NOMO-1 treated with DMSO at 0.1 percent for 48 hours (cell line): ENCODE results near the gene CAB39.
"Not testable (repeated sequence)": the region's sequence is repeated elsewhere in the genome, so short reads cannot be mapped to it uniquely, and the experiment has no call there.

Experiments
- DNase-seq: peaks from one replicate; lab custom pipeline; 2025; ENCODE audit not compliant: unreplicated experiment; lab: John Stamatoyannopoulos, UW

CAB39 gene

DNA sequence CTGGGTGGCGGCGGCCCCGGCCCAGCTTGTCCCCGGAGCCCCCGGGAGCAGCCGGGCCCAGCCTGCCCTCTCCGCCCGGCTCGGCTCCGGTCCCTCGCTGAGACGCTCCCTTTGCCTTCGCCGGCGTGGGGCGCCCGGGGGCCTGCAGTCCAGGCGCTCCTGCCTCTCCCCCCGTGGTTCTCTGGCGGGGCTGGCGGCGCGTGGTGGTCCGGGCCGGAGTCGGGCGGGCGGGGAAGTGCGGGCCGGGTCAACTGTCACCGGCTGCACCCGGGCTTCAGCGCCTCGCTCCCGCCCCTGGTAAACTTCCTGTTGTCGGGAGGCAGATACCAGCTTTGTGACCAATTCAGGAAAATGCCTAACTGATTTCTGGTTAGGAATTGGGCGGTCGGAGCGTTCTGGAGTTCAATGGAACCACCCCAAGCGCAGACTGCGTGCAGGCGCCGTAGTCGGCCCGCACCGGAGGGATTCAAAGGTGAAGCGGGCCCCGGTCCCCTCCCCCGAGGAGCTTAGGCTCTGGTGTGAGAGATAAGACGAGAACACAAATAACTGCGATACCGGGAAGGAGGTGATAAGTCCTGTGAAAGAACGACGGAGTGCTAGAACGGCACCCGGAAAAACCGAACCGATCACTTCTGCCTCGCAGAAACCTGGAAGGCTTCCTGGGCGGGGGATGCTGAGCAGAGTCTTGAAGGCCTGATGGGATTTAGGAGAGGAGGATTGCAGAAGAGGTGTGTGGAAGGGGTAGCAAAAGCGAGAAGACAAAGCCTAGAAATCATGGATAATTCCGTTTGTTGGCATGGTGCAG, 891 bp downstream of the CAB39 start:
- no peak for DNase-seq

- peak; percentile 80 for DNase-seq
Measured at GRCh38 chr2:230714136-230714480, 1.5 kb downstream of the CAB39 start.

DNA sequence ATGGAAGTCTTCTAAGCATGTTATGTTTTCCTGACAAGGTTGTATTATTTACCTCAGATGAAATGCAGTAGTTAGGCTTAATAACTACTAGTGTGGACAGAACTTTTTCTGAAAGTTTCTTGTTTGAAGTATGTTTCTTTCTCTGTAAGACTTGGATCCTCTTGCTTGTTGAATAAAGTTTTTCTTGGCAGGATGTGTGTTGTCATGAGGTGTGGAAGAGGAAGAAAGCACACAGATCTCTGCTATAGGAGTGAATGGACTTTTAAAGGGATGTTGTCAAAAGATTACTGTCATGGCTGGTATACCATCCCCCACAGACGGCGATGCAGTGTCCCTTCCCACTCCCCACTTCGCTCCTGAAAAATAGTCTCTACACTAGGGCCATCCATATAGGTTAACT, 2.6 kb downstream of the CAB39 start:
- DNase-seq, result peak; percentile 42

DNA sequence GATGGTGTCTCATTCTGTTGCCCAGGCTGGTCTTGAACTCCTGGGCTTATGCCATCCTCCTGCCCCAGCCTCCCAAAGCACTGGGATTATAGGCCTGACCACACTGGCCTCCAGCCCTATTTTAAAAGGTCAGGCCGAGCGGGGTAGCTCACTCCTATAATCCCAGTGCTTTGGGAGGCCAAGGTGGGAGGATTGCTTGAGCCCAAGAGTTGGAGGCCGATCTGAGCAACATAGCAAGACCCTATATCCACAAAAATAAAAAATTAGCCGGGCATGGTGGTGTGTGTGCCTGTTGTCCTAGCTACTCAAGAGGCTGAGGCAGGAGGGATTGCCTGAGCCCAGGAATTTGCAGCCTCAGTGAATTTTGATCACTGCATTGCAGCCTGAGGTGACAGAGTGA, 3.9 kb downstream of the CAB39 start:
- DNase-seq, result no peak

- no peak for DNase-seq
Measured at GRCh38 chr2:230717600-230717999, 5.0 kb downstream of the CAB39 start.

DNA sequence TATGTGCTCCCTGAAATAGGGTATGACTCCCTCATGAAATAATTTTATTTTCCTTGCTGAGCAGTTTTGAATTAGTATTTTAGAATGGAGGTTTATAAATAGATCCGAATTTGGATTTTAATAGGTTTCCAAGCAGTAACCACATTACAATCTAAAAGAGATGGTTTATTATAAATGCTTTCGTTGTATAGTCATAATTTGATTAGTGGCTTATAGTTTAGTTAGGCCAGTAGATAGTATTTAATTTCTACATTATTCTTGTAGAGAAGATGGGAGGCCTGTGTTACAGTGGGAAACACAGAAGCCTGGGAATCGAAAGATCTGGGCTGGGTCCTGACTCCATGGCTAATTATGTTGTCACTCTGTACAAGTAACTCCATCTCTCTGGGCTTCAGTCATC, 6.7 kb downstream of the CAB39 start:
- DNase-seq, result no peak

- DNase-seq, result peak; percentile 53
Measured at GRCh38 chr2:230721712-230722111, 9.1 kb downstream of the CAB39 start.

GRCh38 chr2:230722207-230722885, 9.7 kb downstream of the CAB39 start:
- DNase-seq, result no peak

DNA sequence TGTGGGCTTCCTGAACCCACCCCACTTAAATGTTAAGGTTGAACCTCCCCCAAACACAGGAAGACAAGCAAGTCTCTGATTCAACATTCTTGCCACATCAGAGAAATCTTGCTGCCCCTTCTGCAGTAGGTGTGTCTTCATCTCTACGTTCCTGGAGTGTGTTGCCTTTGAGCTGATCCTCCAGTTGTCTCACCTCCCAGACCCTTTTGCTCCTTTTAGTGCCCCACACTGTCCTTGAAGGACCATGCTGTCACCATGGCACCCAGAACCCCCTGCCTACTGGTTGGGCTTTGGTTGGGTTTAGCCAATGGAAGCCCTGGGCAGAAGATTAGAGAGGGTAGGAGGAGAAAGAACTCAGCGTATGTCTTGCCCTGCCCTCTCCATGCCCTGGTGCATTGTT, 10.7 kb downstream of the CAB39 start:
- no peak for DNase-seq

GRCh38 chr2:230724957-230725356, 12.3 kb downstream of the CAB39 start:
- not testable (repeated sequence) for DNase-seq

DNA sequence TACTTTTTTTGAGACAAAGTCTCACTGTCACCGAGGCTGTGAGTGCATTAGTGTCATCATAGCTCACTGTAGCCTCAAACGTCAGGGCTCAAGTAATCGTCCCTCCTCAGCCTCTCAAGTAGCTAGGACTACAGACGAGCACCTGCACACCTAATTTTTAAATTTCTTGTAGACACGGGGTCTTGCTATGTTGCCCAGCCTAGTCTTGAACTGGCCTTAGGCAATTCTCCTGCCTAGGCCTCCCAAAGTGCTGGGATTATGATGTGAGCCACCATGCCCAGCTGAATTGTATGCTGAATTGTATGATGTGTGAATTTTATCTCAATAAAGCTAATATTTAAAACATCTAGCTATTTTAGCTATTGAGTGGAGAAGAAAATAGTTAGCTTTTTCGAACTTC, 18.9 kb downstream of the CAB39 start:
- no peak for DNase-seq

GRCh38 chr2:230732914-230733401, 20.3 kb downstream of the CAB39 start:
- DNase-seq, result no peak

DNA sequence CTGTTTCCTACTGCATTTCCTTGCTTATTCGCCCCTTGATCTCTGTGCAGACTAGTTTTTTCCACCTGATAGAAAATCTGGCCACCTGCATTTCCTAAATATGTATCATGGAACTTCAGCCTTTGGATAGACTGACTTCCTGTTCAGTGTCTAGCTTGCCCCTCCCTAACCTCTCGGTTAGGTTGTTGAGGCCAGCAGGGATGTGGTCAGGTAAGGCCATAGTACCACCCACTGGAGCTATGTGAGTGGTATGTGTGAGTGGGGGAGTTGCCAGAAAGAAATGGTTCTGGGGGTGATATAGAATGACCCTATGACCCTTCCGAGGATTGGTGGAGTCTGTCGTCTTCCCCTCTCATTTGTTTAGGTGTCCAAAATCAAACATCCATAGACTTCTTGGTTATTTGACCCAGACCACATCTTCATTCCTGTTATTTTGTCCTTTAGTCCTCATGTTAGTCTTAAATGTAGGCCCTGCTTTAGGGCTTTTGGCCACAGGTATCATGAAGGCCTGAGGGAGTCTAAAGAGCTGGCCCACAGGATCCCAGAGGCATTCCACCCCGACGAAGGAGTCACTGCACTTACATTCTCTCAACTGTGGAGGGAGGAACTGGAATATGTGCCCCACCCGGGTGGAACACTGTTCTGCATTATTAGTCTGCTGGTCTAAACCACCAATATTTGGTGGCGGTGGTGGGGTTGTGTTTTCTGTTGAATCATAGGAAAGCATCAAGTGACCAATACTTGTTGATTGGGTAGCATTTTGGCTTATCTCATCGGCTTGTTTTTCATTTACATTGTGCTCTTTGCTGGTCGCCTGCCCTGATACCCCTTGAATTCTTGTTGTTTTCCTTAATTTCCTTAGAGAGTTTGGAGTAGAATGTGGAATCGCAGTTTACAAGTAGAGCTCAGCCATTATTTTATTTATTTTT, 21.9 kb downstream of the CAB39 start:
- no peak for DNase-seq

GRCh38 chr2:230735884-230736283, 23.2 kb downstream of the CAB39 start:
- no peak for DNase-seq

- DNase-seq, result no peak
Measured at GRCh38 chr2:230737300-230737699, 24.7 kb downstream of the CAB39 start.

DNA sequence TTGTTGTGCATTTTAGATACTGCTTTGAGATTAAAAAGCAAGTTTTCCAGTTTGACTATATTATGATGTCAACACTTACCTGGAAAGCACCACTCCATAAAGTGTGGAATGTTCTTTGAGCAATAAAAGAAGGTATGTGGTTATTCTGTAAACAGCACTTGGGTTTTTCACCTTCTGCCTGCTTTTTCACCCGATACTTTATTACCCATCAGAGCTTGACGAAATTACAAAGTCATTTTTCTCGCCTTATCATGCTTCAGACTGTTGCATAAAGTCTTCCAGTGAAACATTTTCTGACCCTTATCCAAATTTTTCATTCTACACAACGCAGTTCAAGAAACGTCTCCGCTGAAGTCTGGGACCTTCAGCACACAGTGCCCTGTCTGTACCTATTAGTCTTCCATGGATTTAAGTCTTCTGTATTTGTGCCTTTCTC, 25.2 kb downstream of the CAB39 start:
- no peak for DNase-seq

DNA sequence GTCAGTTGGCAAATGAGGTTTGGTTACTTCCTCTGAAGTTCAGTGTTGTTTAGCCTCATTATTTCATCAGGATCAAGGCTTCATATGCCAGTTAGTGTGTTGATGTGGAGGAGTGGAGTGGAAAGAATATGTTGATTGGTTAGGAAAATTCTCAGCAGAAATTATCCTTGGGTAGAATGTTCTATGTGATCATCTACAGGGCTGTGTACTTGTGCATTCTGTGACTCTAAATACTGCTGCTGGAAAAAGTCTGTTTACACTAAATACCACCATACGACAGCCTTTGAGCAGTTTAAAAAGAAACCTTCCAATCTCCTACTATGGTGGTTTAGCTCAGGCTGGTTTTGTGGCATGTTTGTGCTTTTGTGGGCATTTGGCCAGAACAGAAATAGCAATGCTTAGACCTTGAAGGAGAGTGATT, 25.8 kb downstream of the CAB39 start:
- DNase-seq, result no peak

DNA sequence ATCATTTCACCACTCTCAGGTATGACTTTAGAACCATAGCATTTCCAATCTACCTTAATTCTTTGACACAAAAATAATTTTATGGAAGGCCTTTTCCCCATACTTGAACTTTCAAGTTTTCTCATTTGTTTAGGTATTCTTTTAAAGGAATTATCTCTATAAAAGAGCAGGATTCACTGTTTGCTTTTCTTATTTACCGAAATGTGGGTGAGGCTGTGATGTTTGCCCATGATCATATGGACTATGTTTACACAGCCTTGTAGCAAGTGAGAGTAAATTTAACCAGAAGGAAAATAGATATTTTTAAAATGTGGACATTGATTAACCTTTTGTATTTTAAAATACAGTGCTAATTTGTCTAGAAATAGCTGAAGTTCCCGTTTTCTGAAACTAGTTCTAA, 26.3 kb downstream of the CAB39 start:
- DNase-seq, result no peak

DNA sequence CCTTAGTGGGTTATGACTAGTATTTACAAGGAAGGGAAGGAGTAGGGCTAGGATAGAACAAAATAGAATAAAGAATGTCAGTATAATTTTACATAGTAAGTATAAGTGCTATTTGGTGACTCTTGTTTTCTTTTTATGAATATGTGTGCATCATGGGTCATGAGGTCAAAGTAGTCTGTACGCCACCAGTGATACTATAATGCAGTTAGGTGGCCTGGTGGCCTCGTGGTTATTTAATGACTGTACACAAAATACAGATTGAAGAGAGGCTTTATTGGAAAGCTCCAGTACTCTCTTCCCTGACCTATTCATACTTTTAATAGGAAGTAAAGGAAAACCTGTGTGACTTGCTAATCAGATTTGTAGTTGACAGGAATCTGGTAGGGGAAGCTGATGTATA, 27.3 kb downstream of the CAB39 start:
- DNase-seq, result no peak

GRCh38 chr2:230742781-230743180, 30.1 kb downstream of the CAB39 start:
- DNase-seq, result no peak

DNA sequence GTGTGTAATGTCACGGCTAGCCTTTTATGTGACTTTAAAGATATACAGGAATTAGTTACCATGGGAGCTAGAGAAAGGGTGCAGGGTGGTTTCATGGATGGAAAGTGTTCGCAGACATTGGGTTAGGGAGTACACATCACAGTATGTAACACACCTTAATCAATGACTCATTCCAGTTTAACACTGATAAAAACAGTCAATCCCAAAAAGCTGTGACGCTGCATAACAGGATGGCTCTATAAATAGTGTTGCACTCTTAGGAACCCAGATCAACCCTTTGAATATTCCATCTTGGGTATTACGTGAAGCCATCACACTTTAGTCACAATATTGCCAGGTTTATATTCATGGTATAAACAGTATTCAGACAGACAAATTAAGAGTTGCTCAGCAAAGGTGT, 33.6 kb downstream of the CAB39 start:
- DNase-seq, result no peak
